ENCODE results near the gene ARID2. TPM values are rescaled to one million over a fixed set of nuclear protein-coding genes. Genes with fewer than 3 reads are reported as not detected.
A peak's percentile ranks its signal among the peaks of the same experiment; 100 is the strongest.

The ARID2 gene
- total and polyA plus RNA-seq, 2 of the 13 experiments (the other 11 are each of a cell fraction or from before 2014, with no cell fraction given), result 15.9 to 22.2 TPM

DNA sequence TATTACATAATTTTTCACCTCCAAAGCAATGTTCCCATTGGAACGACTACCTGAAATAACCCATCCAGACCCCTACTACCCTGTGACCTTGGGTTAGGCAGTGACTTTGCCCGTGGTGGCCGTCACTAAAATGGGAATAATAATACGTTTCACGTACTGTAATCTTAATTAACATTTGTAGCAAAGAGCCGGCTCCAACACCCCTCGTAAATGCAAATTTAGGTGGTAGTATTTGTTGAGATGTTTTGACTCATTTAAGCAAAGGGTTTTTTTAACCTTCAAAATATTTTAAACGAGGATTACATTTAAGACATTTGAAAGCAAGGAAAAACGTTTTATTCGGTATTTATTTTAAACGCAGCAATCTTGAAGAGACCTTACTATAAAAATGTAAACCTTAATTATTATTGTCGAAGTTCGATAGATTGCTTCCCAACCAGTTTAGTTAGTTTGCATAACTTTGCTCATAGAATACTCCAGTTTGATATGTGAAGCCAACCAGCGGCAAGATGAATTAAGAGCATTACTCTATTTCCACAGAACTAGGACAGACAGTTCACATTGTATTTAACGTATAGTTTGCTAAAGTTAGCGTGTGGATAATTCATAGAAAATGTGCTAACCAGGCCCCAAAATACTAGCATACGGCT, 1.4 kb upstream of the ARID2 start (continued):
- TF ChIP-seq, protein P1, sequence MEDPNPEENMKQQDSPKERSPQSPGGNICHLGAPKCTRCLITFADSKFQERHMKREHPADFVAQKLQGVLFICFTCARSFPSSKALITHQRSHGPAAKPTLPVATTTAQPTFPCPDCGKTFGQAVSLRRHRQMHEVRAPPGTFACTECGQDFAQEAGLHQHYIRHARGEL (CRISPR knock-in tag; IDR thresholded peaks at IDR 0.05), result no peak
- TF ChIP-seq PRMT3 (CRISPR knock-in tag; IDR thresholded peaks at IDR 0.05; ENCODE audit: borderline replicate concordance, low read depth) (no peak), ETV6 (CRISPR knock-in tag; conservative IDR thresholded peaks at IDR 0.05) (no peak), HHEX (CRISPR knock-in tag; IDR thresholded peaks at IDR 0.05) (no peak), SRF (IDR thresholded peaks at IDR 0.05; ENCODE audit: low read depth, low read length) (no peak), ZNF629 (CRISPR knock-in tag; conservative IDR thresholded peaks at IDR 0.05) (peak; percentile 89), TEF (CRISPR knock-in tag; IDR thresholded peaks at IDR 0.05) (0 out of 2 replicates have a peak, but pooled peaks have one; percentile 31), ZNF12 (CRISPR knock-in tag; IDR thresholded peaks at IDR 0.05) (no peak)
- TF ChIP-seq, protein P2, sequence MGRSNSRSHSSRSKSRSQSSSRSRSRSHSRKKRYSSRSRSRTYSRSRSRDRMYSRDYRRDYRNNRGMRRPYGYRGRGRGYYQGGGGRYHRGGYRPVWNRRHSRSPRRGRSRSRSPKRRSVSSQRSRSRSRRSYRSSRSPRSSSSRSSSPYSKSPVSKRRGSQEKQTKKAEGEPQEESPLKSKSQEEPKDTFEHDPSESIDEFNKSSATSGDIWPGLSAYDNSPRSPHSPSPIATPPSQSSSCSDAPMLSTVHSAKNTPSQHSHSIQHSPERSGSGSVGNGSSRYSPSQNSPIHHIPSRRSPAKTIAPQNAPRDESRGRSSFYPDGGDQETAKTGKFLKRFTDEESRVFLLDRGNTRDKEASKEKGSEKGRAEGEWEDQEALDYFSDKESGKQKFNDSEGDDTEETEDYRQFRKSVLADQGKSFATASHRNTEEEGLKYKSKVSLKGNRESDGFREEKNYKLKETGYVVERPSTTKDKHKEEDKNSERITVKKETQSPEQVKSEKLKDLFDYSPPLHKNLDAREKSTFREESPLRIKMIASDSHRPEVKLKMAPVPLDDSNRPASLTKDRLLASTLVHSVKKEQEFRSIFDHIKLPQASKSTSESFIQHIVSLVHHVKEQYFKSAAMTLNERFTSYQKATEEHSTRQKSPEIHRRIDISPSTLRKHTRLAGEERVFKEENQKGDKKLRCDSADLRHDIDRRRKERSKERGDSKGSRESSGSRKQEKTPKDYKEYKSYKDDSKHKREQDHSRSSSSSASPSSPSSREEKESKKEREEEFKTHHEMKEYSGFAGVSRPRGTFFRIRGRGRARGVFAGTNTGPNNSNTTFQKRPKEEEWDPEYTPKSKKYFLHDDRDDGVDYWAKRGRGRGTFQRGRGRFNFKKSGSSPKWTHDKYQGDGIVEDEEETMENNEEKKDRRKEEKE (IDR thresholded peaks at IDR 0.05), result no peak

Data from HepG2 (cell line).